K562 (cell line): ENCODE results near the gene SFR1. TPM values are rescaled to one million over a fixed set of nuclear protein-coding genes. Genes with fewer than 3 reads are reported as not detected.

Experiments used
- ATAC-seq: fragments of 200-7000 bp; cut with Tn5 transposase; 3 replicates; pipeline ENCODE4 v1.9.1; 2020; ENCODE audit warnings: moderate library complexity
- BruUV-seq: library from RNA; stranded (reverse); fragments of 400-500 nt; replicated peaks from 2 replicates; lab custom pipeline; 2021; lab: Mats Ljungman, UMichigan
- CTCF ChIA-PET: fragments of 300-600 bp; formaldehyde crosslinking; extraction: SDS; loops from one replicate; lab custom pipeline; 2021; ENCODE audit warnings: low intra/inter-chr PET ratio; lab: Yijun Ruan, JAX
- POLR2A ChIA-PET: fragments of 300-600, 350-650 bp; sonication (Branson Sonifier 250); formaldehyde crosslinking; extraction: SDS; loops from one replicate; lab custom pipeline; 2021; ENCODE audit warnings: antibody characterized with exemption, inconsistent platforms; lab: Yijun Ruan, JAX
- DNase-seq, 4 experiments: peaks; one replicate each; pipeline versions ENCODE4 v3.0.0 to v3.0.0-alpha.2; 2011 to 2018; ENCODE audit warnings: low spot score in 3 of 4, mixed read lengths in 3 of 4; ENCODE audit errors: extremely low read depth in 1 of 4
- FAIRE-seq: peaks from 2 replicates; lab custom pipeline; 2011; peaks lifted over from hg19 to GRCh38; lab: Jason Lieb, UNC
- H2AFZ ChIP-seq: 2 replicates; pipeline ENCODE4 v1.6.0; 2011; ENCODE audit warnings: low read depth, low read length, control low read depth, inconsistent platforms
- H3K27ac ChIP-seq: fragments of 200-600 bp; 3 replicates; pipeline ENCODE4 v1.8.0; 2011; ENCODE audit warnings: low read depth, mild to moderate bottlenecking, control low read depth, inconsistent platforms, low read length, moderate library complexity, mixed read lengths; ENCODE audit errors: extremely low read depth
- H3K27me3 ChIP-seq, 2 experiments: fragments of 300-600 bp in 1 of 2; 2 replicates in 1 of 2; 3 replicates in 1 of 2; pipeline versions ENCODE4 v1.6.0 to v1.8.0; 2011; ENCODE audit warnings: inconsistent platforms in 2 of 2, low read length in 2 of 2, mild to moderate bottlenecking in 1 of 2, mixed read lengths in 1 of 2, moderate library complexity in 1 of 2; ENCODE audit not compliant: control insufficient read depth in 2 of 2, insufficient read depth in 2 of 2
- H3K36me3 ChIP-seq: fragments of 300-600 bp; 3 replicates; pipeline ENCODE4 v1.8.0; 2011; ENCODE audit warnings: mild to moderate bottlenecking, low read length, inconsistent platforms; ENCODE audit not compliant: control insufficient read depth, insufficient read depth
- H3K4me1 ChIP-seq, 2 experiments: fragments of 200-600 bp in 1 of 2; replicated peaks in 1 of 2; 2 replicates in 1 of 2; 3 replicates in 1 of 2; pipeline versions ENCODE4 v1.5.1 to v1.8.0; 2011; ENCODE audit warnings: inconsistent platforms in 2 of 2, low read length in 2 of 2, mild to moderate bottlenecking in 1 of 2, mixed read lengths in 1 of 2, moderate library complexity in 1 of 2; ENCODE audit not compliant: control insufficient read depth in 2 of 2, insufficient read depth in 2 of 2
- H3K4me2 ChIP-seq: 2 replicates; pipeline ENCODE4 v1.6.1; 2011; ENCODE audit warnings: low read length, control low read depth, inconsistent platforms, mixed read lengths; ENCODE audit not compliant: insufficient read depth
- H3K4me3 ChIP-seq: fragments of 200-600 bp; sonication (generic), shearing (Covaris generic); 2 replicates; pipeline ENCODE4 v1.5.1; 2016; ENCODE audit warnings: control low read depth, inconsistent platforms
- H3K79me2 ChIP-seq: fragments of 200-600 bp; 3 replicates; pipeline ENCODE4 v1.8.0; 2011; ENCODE audit warnings: low read length, inconsistent platforms; ENCODE audit not compliant: control insufficient read depth, insufficient read depth
- H3K9ac ChIP-seq, 2 experiments: 2 replicates each; pipeline versions ENCODE4 v1.6.0 to v1.6.1; 2011; ENCODE audit warnings: low read depth in 2 of 2, low read length in 2 of 2, control low read depth in 1 of 2, inconsistent platforms in 1 of 2, mild to moderate bottlenecking in 1 of 2, mixed read lengths in 1 of 2; ENCODE audit not compliant: insufficient read depth in 1 of 2
- H3K9me1 ChIP-seq: one replicate; pipeline ENCODE4 v1.6.0; 2011; ENCODE audit warnings: inconsistent platforms, mild to moderate bottlenecking, low read length, moderate library complexity; ENCODE audit not compliant: control insufficient read depth, insufficient read depth
- H3K9me3 ChIP-seq: replicated peaks from 2 replicates; pipeline ENCODE4 v1.5.1; 2011; ENCODE audit warnings: low read depth, low read length, inconsistent platforms; ENCODE audit not compliant: control insufficient read depth, insufficient read depth
- H4K20me1 ChIP-seq: replicated peaks from 2 replicates; pipeline ENCODE4 v1.6.1; 2011; ENCODE audit warnings: low read length, inconsistent platforms, mixed read lengths; ENCODE audit not compliant: control insufficient read depth, insufficient read depth
- EHMT2 ChIP-seq: fragments of 450-650 bp; IDR thresholded peaks from 2 replicates; pipeline ENCODE4 v1.6.1; 2018; ENCODE audit warnings: antibody characterized with exemption
- HNRNPK ChIP-seq: fragments of 200-400 bp; formaldehyde crosslinking; IDR thresholded peaks from one replicate; pipeline ENCODE4 v1.6.1; 2018; ENCODE audit warnings: mild to moderate bottlenecking, low read depth, low read length; ENCODE audit not compliant: poor library complexity, severe bottlenecking
- MCM3 ChIP-seq: fragments of 450-650 bp; IDR thresholded peaks from 2 replicates; pipeline ENCODE4 v1.6.1; 2016
- NELFE ChIP-seq: IDR thresholded peaks from 2 replicates; pipeline ENCODE4 v1.6.1; 2011; ENCODE audit warnings: mild to moderate bottlenecking; ENCODE audit not compliant: insufficient read depth, insufficient read length
- NFYB ChIP-seq: IDR thresholded peaks from 2 replicates; pipeline ENCODE4 v1.6.1; 2011; ENCODE audit warnings: mild to moderate bottlenecking, moderate library complexity; ENCODE audit not compliant: insufficient read length; ENCODE audit errors: extremely low read depth
- POLR3A ChIP-seq: IDR thresholded peaks from 2 replicates; pipeline ENCODE4 v1.6.1; 2011; ENCODE audit warnings: borderline replicate concordance, mild to moderate bottlenecking, moderate library complexity; ENCODE audit not compliant: insufficient read length, insufficient read depth; ENCODE audit errors: extremely low read depth
- RAD21 ChIP-seq, 2 experiments: fragments of 250-450 bp in 1 of 2; fragments of 450-650 bp in 1 of 2; sonication (Bioruptor Pico) in 1 of 2; formaldehyde crosslinking in 1 of 2; IDR thresholded peaks in 1 of 2; conservative IDR thresholded peaks in 1 of 2; 2 replicates each; pipeline versions ENCODE4 v1.4.0 to v1.8.0; 2020 to 2022; ENCODE audit warnings: mild to moderate bottlenecking in 2 of 2, moderate library complexity in 1 of 2
- TCFL5 ChIP-seq: fragments of 250-450 bp; sonication (Bioruptor Pico); conservative IDR thresholded peaks from 2 replicates; pipeline ENCODE4 v1.6.1; 2021; ENCODE audit warnings: mild to moderate bottlenecking, moderate library complexity, matching md5 sums
- ZNF3 ChIP-seq: fragments of 250-450 bp; sonication (Bioruptor Pico); IDR thresholded peaks from 2 replicates; pipeline ENCODE4 v1.5.0; 2021; ENCODE audit warnings: mild to moderate bottlenecking, moderate library complexity
- WGBS: fragments of 100-300 bp; shearing (Covaris generic); methylation state at CpG from one replicate; pipeline ENCODE4 v1.1.6; 2016; ENCODE audit warnings: low coverage, mixed read lengths; ENCODE audit not compliant: insufficient coverage; ENCODE audit errors: missing lambda C conversion rate; 5-methylcytosine and 5-hydroxymethylcytosine counted together
- in situ Hi-C: fragments of 300-500 bp; cut with MboI; formaldehyde crosslinking; loops from 4 replicates; pipeline ENCODE4 v1.15.0; 2018; ENCODE audit warnings: inconsistent platforms, mixed read lengths
- intact Hi-C: fragments of 100-400 bp; cut with micrococcal nuclease; formaldehyde crosslinking; loops from 2 replicates; pipeline ENCODE4 v1.14.2; 2022
- polyA plus RNA-seq, 8 experiments: library from polyadenylated mRNA; depleted of rRNA in 4 of 8; stranded (reverse) in 5 of 8; unstranded in 3 of 8; fragments of >200 nt; fragmentation: Nextera tagmentation in 2 of 8; fragmentation: Illumina TruSeq in 1 of 8; extraction: Ambion mirVana in 2 of 8; extraction: Trizol in 1 of 8; gene quantifications; 2 replicates each; pipeline versions ENCODE4 v1.2.1 to v1.2.3, GENCODE V29; 2011 to 2014; ENCODE audit warnings: inconsistent platforms in 1 of 8, missing spikeins in 1 of 8
- total RNA-seq, 7 experiments: library from RNA; depleted of rRNA in 6 of 7; stranded (reverse); fragments of >200 nt in 6 of 7; fragmentation: Illumina TruSeq in 2 of 7; extraction: Trizol in 2 of 7; gene quantifications; 2 replicates each; pipeline versions ENCODE4 v1.2.1 to v1.2.3, GENCODE V29; 2011 to 2021; ENCODE audit warnings: low replicate concordance in 1 of 7
- TF ChIP-seq, protein P1 (sequence below): fragments of 250-450 bp; sonication (Bioruptor Pico); IDR thresholded peaks from 2 replicates; pipeline ENCODE4 v1.9.0; 2021; ENCODE audit warnings: mild to moderate bottlenecking, inconsistent platforms
- TF ChIP-seq, protein P2 (sequence below): sonication (generic); IDR thresholded peaks from 2 replicates; pipeline ENCODE4 v1.6.1; 2016
- TF ChIP-seq, protein P3 (sequence below), 2 experiments: fragments of 250-450 bp in 1 of 2; fragments of 450-650 bp in 1 of 2; sonication (Bioruptor Pico) in 1 of 2; IDR thresholded peaks; 2 replicates each; pipeline versions ENCODE4 v1.6.1 to v1.8.0; 2016 to 2021; ENCODE audit warnings: mild to moderate bottlenecking in 2 of 2, moderate library complexity in 2 of 2, missing compliant biosample characterization in 1 of 2, missing genetic modification characterization in 1 of 2
- TF ChIP-seq, protein P4 (sequence below): sonication (generic); formaldehyde crosslinking; IDR thresholded peaks from 2 replicates; pipeline ENCODE4 v1.9.0; 2022; ENCODE audit warnings: mild to moderate bottlenecking, missing genetic modification reagents
- TF ChIP-seq, protein P5 (sequence below): sonication (generic); formaldehyde crosslinking; IDR thresholded peaks from 2 replicates; pipeline ENCODE4 v1.8.0; 2023; ENCODE audit warnings: mild to moderate bottlenecking, missing genetic modification reagents

The SFR1 gene
- total and polyA plus RNA-seq, 9 of the 15 experiments (the other 6 are each of a cell fraction or from before 2014, with no cell fraction given): 4.3 to 18.7 (median 9.1) TPM

DNA sequence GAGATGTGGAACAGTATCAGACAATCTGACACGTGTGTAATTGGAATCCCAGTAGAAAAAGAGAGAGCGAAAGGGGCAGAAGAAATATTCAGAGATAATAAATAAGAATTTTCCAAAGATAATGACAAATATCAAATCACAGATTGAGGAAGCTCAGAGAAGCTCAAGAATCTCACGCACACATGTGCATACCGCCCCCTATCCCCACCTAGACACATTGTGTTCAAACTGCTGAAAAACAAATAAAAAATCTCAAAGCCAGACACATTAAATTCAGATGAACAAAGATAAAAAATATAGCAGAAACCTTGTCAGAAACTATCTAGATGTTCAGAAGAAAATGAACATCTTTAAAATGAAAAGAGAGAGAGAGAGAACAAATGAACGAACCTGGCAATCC lies 17.2 kb downstream of the SFR1 start (continued):
- TF ChIP-seq, protein P1, sequence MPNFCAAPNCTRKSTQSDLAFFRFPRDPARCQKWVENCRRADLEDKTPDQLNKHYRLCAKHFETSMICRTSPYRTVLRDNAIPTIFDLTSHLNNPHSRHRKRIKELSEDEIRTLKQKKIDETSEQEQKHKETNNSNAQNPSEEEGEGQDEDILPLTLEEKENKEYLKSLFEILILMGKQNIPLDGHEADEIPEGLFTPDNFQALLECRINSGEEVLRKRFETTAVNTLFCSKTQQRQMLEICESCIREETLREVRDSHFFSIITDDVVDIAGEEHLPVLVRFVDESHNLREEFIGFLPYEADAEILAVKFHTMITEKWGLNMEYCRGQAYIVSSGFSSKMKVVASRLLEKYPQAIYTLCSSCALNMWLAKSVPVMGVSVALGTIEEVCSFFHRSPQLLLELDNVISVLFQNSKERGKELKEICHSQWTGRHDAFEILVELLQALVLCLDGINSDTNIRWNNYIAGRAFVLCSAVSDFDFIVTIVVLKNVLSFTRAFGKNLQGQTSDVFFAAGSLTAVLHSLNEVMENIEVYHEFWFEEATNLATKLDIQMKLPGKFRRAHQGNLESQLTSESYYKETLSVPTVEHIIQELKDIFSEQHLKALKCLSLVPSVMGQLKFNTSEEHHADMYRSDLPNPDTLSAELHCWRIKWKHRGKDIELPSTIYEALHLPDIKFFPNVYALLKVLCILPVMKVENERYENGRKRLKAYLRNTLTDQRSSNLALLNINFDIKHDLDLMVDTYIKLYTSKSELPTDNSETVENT (CRISPR knock-in tag): no peak
- TF ChIP-seq RAD21 (CRISPR knock-in tag; conservative IDR thresholded peaks at IDR 0.05 in 1 of 2, IDR thresholded peaks at IDR 0.05 in 1 of 2): peak in 1 of 2 experiments; percentile 17; a peak in 2 of 4 replicates

DNA sequence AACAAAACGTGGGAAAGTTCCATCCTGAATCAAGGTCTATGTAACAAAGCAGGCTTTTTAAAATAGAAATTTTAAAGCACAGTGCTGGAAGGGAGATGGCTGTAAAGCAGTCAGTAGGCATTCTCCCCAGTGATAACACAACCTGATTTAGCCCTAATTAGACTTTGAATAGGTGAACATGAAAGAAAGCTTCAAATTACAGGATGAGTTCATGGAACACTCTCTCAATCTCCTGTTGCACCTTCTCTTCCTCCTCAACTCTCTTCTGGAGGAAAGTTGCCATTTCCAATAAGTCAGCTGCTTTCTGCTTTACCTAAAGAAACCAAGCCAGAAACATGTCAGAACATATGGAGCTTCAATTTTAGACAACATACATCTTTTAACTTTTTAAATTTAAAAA lies 20.1 kb downstream of the SFR1 start:
- H2AFZ ChIP-seq: no peak overlapping the region
- H3K9me3 ChIP-seq: no peaks in the 10 kb centered on the region
- H4K20me1 ChIP-seq: no peaks in the 10 kb centered on the region
- no TSS peak for BruUV-seq
- H3K4me2 ChIP-seq: no peak overlapping the region
- ChIA-PET POLR2A (no interaction called here), CTCF (no interaction called here)
- no peaks in the 10 kb centered on the region for H3K4me1 ChIP-seq
- in situ Hi-C loops: no loop called here
- no peak overlapping the region for H3K9ac ChIP-seq
- no peaks in the 10 kb centered on the region; a peak in 2 of 5 replicates for H3K27me3 ChIP-seq
- H3K9me1 ChIP-seq: no peaks in the 10 kb centered on the region
- H3K79me2 ChIP-seq: no peaks in the 10 kb centered on the region
- FAIRE-seq: no peak
- no peaks in the 10 kb centered on the region for H3K36me3 ChIP-seq
- no peak overlapping the region for H3K27ac ChIP-seq
- 0% methylated on average over 1 of the region's 1 CpG for WGBS
- H3K4me3 ChIP-seq: no peak overlapping the region
- no peak for DNase-seq
- no peak for TF ChIP-seq POLR3A
- TF ChIP-seq, protein P2, sequence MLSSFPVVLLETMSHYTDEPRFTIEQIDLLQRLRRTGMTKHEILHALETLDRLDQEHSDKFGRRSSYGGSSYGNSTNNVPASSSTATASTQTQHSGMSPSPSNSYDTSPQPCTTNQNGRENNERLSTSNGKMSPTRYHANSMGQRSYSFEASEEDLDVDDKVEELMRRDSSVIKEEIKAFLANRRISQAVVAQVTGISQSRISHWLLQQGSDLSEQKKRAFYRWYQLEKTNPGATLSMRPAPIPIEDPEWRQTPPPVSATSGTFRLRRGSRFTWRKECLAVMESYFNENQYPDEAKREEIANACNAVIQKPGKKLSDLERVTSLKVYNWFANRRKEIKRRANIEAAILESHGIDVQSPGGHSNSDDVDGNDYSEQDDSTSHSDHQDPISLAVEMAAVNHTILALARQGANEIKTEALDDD: no peak
- TF ChIP-seq, protein P3, sequence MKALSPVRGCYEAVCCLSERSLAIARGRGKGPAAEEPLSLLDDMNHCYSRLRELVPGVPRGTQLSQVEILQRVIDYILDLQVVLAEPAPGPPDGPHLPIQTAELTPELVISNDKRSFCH (CRISPR knock-in tag; IDR thresholded peaks at IDR 0.05): no peak
- TF ChIP-seq, protein P3 (tag; IDR thresholded peaks at IDR 0.05): no peak
- TF ChIP-seq HNRNPK: no peak
- TF ChIP-seq NELFE: no peak
- TF ChIP-seq ZNF3 (CRISPR knock-in tag): no peak
- TF ChIP-seq TCFL5 (CRISPR knock-in tag): no peak
- TF ChIP-seq EHMT2: no peak
- TF ChIP-seq, protein P4, sequence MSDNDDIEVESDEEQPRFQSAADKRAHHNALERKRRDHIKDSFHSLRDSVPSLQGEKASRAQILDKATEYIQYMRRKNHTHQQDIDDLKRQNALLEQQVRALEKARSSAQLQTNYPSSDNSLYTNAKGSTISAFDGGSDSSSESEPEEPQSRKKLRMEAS: no peak
- TF ChIP-seq, protein P5, sequence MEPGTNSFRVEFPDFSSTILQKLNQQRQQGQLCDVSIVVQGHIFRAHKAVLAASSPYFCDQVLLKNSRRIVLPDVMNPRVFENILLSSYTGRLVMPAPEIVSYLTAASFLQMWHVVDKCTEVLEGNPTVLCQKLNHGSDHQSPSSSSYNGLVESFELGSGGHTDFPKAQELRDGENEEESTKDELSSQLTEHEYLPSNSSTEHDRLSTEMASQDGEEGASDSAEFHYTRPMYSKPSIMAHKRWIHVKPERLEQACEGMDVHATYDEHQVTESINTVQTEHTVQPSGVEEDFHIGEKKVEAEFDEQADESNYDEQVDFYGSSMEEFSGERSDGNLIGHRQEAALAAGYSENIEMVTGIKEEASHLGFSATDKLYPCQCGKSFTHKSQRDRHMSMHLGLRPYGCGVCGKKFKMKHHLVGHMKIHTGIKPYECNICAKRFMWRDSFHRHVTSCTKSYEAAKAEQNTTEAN (CRISPR knock-in tag): no peak
- TF ChIP-seq MCM3: no peak
- no peak for TF ChIP-seq NFYB
- intact Hi-C loops: no loop called here
- no peak for ATAC-seq
